Transverse colon (tissue), 4 donors: Measurements from ENCODE around the gene DDN. TPM values are rescaled to one million over a fixed set of nuclear protein-coding genes. Genes with fewer than 3 reads are reported as not detected.

Source experiments
- DNase-seq: peaks from one replicate; pipeline ENCODE4 v3.0.0-alpha.2; 2019
- H3K27ac ChIP-seq, 4 donors: fragments of 200-600 bp; sonication (generic); 2 replicates each; pipeline ENCODE4 v1.5.1; 2016 to 2018; ENCODE audit warnings: inconsistent platforms in 4 of 4
- H3K27me3 ChIP-seq: fragments of 200-600 bp; sonication (generic); 2 replicates; pipeline ENCODE4 v1.5.1; 2017; ENCODE audit warnings: inconsistent platforms
- H3K36me3 ChIP-seq, 4 donors: fragments of 200-600 bp; sonication (generic); 2 replicates each; pipeline ENCODE4 v1.5.1; 2017 to 2019; ENCODE audit warnings: inconsistent platforms in 4 of 4
- H3K4me1 ChIP-seq, 4 donors: fragments of 200-600 bp; sonication (generic); 2 replicates each; pipeline ENCODE4 v1.5.1; 2017 to 2020; ENCODE audit warnings: inconsistent platforms in 4 of 4
- H3K4me3 ChIP-seq, 4 donors: fragments of 200-600 bp; sonication (generic); 1 replicate in 1 of 4; 2 replicates in 3 of 4; pipeline versions ENCODE4 v1.5.1 to v1.6.1; 2017 to 2019; ENCODE audit warnings: inconsistent platforms in 4 of 4
- H3K9me3 ChIP-seq, 2 donors: fragments of 200-600 bp; sonication (generic); 2 replicates each; pipeline ENCODE4 v1.5.1; 2017 to 2019; ENCODE audit warnings: inconsistent platforms in 2 of 2
- EP300 ChIP-seq: sonication (generic); formaldehyde crosslinking; IDR thresholded peaks from one replicate; pipeline ENCODE4 v1.6.1; 2017; ENCODE audit warnings: antibody characterized with exemption, low read depth
- POLR2A ChIP-seq: fragments of 450-650 bp; IDR thresholded peaks from one replicate; pipeline ENCODE4 v1.6.1; 2016; ENCODE audit warnings: antibody characterized with exemption, mild to moderate bottlenecking, moderate library complexity
- POLR2AphosphoS5 ChIP-seq, 3 donors: sonication (generic); formaldehyde crosslinking; IDR thresholded peaks; one replicate each; pipeline ENCODE4 v1.6.1; 2016; ENCODE audit warnings: antibody characterized with exemption in 3 of 3
- WGBS, 2 donors: methylation state at CpG; one replicate each; pipeline ENCODE4 v1.1.5; 2018; ENCODE audit warnings: low coverage in 1 of 2; 5-methylcytosine and 5-hydroxymethylcytosine counted together
- in situ Hi-C, 4 donors: fragments of 200-750 bp; cut with MboI; loops; one replicate each; pipeline versions ENCODE4 v1.15.0 to v1.15.1; 2017; ENCODE audit warnings: low sequenced_read_pairs in 3 of 4, low pct_ligation_motif_present in 1 of 4, low pct_unique_long_range_greater_than_20kb in 1 of 4
- intact Hi-C: fragments of 100-400 bp; cut with DNase I; formaldehyde crosslinking; loops from one replicate; pipeline ENCODE4 v1.15.1; 2023; ENCODE audit warnings: low total_unique reads
- total RNA-seq, 4 donors: library from RNA; depleted of rRNA; stranded (reverse); fragments of >200 nt; gene quantifications; one replicate each; pipeline ENCODE4 v1.1.0, GENCODE V29; 2016
- TF ChIP-seq, protein P1 (sequence below), 5 experiments: fragments of 200-600 bp in 3 of 5; fragments of 450-650 bp in 2 of 5; sonication (generic) in 3 of 5; IDR thresholded peaks; 1 replicate in 2 of 5; 2 replicates in 3 of 5; pipeline ENCODE4 v1.5.1; 2016 to 2017; ENCODE audit warnings: antibody characterized with exemption in 5 of 5, inconsistent platforms in 3 of 5, mild to moderate bottlenecking in 2 of 5, moderate library complexity in 1 of 5

Gene DDN
- total RNA-seq, 4 donors from 2014 or later = 0.27 to 0.32 TPM; not detected in 2

DNA sequence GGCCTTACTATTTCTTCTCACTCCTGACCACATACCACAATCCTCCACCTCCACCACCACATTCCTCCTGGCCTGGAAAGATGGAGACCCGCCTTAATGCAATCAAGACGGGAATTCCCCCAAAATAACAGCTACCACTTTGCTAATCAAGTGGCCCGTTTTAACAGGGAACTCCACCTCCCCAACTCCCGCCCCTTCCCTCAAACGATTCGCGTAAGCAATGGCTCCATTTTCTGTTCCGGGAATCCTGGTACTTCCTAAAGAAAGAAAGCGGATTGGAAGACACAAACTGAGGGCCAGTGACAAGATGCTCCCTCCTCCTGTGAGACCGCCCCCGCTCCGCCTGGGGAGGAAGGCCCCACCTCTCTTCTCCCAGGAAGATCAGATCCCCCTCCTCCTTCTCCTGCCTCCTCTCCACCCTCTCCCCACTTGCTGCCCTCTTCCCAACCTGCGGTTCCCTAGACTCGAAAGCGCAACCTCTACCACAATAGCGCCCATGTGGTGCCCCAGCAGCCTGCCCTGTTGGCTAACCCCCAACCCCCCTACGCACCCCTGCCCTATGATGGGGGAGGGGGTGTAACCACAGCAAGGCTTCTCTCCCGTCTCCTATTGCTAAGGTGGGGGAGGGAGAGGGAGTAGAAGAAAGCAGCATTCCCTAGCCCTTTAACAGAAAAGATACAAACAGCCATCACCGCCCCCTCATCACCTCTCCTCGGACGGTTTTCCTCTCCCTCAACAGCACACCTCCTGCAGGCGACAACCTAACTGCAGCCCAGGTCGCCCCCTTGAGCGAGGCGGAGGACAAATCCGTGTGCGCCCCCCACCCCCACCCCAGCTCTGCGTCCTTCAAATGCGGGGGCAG, 42.7 kb downstream of the DDN start:
- Histone ChIP-seq H3K36me3 (no peaks in the 10 kb centered on the region), H3K4me1 (peaks cover 6 to 34% (median 23%) of the 10 kb centered on the region in 4 donors), H3K27me3 (no peaks in the 10 kb centered on the region), H3K9me3 (no peaks in the 10 kb centered on the region), H3K27ac (peak overlapping the region; percentile 83 to 94 (median 90)), H3K4me3 (peak overlapping the region; percentile 59 to 96 (median 80))
- intact Hi-C loops = no loop called here
- in situ Hi-C loops = no loop called here
- DNase-seq = peak; percentile 84
- TF ChIP-seq EP300 (no peak), POLR2AphosphoS5 (IDR thresholded peaks at IDR 0.05) (peak; percentile 21 to 35 (median 28)), POLR2A (no peak)
- TF ChIP-seq, protein P1, sequence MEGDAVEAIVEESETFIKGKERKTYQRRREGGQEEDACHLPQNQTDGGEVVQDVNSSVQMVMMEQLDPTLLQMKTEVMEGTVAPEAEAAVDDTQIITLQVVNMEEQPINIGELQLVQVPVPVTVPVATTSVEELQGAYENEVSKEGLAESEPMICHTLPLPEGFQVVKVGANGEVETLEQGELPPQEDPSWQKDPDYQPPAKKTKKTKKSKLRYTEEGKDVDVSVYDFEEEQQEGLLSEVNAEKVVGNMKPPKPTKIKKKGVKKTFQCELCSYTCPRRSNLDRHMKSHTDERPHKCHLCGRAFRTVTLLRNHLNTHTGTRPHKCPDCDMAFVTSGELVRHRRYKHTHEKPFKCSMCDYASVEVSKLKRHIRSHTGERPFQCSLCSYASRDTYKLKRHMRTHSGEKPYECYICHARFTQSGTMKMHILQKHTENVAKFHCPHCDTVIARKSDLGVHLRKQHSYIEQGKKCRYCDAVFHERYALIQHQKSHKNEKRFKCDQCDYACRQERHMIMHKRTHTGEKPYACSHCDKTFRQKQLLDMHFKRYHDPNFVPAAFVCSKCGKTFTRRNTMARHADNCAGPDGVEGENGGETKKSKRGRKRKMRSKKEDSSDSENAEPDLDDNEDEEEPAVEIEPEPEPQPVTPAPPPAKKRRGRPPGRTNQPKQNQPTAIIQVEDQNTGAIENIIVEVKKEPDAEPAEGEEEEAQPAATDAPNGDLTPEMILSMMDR (IDR thresholded peaks at IDR 0.05) = peak in 1 of 5 experiments; percentile 36
- 1 to 4% methylated on average over 7 to 28 of the region's 29 CpGs for WGBS, 2 donors

DNA sequence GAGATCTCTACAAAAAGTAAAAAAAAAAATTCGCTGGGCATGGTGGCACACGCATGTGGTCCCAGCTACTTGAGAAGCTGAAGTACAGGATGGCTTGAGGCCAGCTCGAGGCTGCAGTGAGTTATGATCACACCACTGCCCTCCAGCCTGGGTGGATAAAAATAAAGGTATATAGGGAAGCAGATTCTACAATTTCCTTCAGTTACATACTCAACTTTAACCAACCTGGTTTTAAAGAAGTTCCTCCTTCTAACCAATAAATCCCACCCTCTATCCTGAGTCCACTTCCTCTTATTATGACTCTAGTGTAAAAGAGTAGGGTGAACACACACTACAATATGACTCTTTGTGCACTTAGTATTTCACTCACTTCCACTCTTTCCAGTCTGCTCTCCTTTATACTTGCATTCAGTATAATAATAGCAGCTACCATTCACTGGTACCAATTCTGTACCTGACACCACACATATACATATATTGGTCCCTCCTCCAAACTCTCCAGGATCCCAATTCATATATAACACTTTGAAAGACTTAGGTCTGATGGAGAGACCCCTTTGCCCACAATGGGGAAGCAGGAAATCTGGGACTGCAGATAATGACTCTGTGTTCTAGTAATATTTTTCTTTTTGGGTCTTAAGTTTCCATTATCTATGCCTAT, 44.2 kb downstream of the DDN start:
- Histone ChIP-seq H3K9me3 (no peaks in the 10 kb centered on the region), H3K27me3 (no peaks in the 10 kb centered on the region), H3K4me1 (peaks cover 6 to 34% (median 23%) of the 10 kb centered on the region in 4 donors), H3K27ac (peak overlapping the region in 3 of 4 donors; percentile 83 to 94 (median 88)), H3K4me3 (no peak overlapping the region), H3K36me3 (no peaks in the 10 kb centered on the region)
- 71 to 83% methylated on average over 3 of the region's 3 CpGs for WGBS, 2 donors
- DNase-seq = no peak
- intact Hi-C loops (loop anchor here (1.0 kb wide), 1 partner anchor 19 kb away; no protein-coding TSS in a partner anchor), in situ Hi-C loops (no loop called here)
- no peak for TF ChIP-seq POLR2AphosphoS5 (IDR thresholded peaks at IDR 0.05)
- TF ChIP-seq, protein P1 (IDR thresholded peaks at IDR 0.05) = no peak
- TF ChIP-seq EP300 = no peak
- no peak for TF ChIP-seq POLR2A

DNA sequence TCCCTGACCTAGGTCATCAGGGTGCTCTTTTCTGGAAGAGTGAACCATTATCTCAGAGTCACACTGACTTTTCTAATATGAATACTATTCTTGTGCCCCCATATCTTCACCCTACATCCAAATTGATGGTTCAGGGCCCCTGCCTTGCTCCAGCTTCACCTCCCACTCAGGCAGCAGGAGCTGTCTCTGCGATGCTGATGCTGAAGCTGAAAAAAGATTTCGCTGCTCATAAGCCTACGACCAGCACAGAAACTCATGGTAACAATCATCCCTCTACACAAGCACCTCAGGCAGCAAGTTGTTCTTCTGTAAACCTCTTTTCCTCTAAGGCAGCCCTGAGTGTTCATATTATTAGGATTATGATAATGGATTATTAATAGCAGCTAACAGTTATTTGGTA, 45.1 kb downstream of the DDN start:
- Histone ChIP-seq H3K27me3 (no peaks in the 10 kb centered on the region), H3K9me3 (no peaks in the 10 kb centered on the region), H3K36me3 (no peaks in the 10 kb centered on the region), H3K4me3 (no peak overlapping the region), H3K4me1 (peaks cover 6 to 34% (median 23%) of the 10 kb centered on the region in 4 donors), H3K27ac (no peak overlapping the region)
- DNase-seq = no peak
- TF ChIP-seq, protein P1 (IDR thresholded peaks at IDR 0.05) = no peak
- no peak for TF ChIP-seq EP300
- no peak for TF ChIP-seq POLR2A
- no peak for TF ChIP-seq POLR2AphosphoS5 (IDR thresholded peaks at IDR 0.05)
- intact Hi-C loops (no loop called here), in situ Hi-C loops (no loop called here)
- 92% methylated on average over 3 of the region's 3 CpGs; no CpG with 5 or more reads in 1 of the 2 donors for WGBS, 2 donors

DNA sequence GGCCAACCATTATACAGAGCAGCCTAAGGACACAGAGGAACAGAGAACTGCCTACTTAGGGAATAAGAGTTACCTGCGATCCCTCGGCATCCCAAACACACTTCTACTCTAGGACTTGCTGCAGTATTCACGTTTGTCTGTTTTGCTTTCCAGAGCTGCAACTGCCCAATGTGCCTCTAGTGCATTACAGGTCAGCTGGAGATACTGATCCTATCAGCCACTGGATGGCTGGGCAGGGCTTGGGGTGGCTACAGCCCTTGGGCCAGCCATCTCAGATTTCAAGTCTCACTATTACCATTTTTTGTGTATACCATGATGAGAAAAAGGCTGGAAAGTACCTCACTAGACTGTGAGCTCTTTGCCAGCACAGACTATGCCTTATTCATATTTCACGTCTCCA, 46.5 kb downstream of the DDN start:
- TF ChIP-seq, protein P1 (IDR thresholded peaks at IDR 0.05) = no peak
- TF ChIP-seq POLR2A = no peak
- TF ChIP-seq POLR2AphosphoS5 (IDR thresholded peaks at IDR 0.05) = no peak
- TF ChIP-seq EP300 = no peak
- DNase-seq = no peak
- H3K4me1 ChIP-seq = peaks cover 6 to 34% (median 19%) of the 10 kb centered on the region in 4 donors
- 84% methylated on average over 4 of the region's 4 CpGs; no CpG with 5 or more reads in 1 of the 2 donors for whole genome bisulfite sequencing, 2 donors
- H3K9me3 ChIP-seq = no peaks in the 10 kb centered on the region
- no peak overlapping the region for H3K4me3 ChIP-seq
- H3K36me3 ChIP-seq = no peaks in the 10 kb centered on the region
- intact Hi-C loops (no loop called here), in situ Hi-C loops (no loop called here)
- H3K27me3 ChIP-seq = no peaks in the 10 kb centered on the region
- no peak overlapping the region for H3K27ac ChIP-seq
